GM12878 (cell line): Measurements from ENCODE around the gene FAM171A1.

Source experiments
- BCLAF1 ChIP-seq: fragments of 450-650 bp; IDR thresholded peaks from 2 replicates; pipeline ENCODE4 v1.6.1; 2017; ENCODE audit warnings: antibody characterized with exemption, mild to moderate bottlenecking, moderate library complexity
- CTCF ChIP-seq, 3 experiments: IDR thresholded peaks in 2 of 3; conservative IDR thresholded peaks in 1 of 3; 2 replicates each; pipeline ENCODE4 v1.5.1; 2011; ENCODE audit warnings: low read depth in 3 of 3, low read length in 3 of 3, mild to moderate bottlenecking in 3 of 3, control low read depth in 2 of 3, moderate library complexity in 2 of 3, inconsistent platforms in 1 of 3, mixed read lengths in 1 of 3; ENCODE audit not compliant: control insufficient read depth in 2 of 3, insufficient read depth in 1 of 3; ENCODE audit errors: extremely low read depth in 1 of 3
- EP300 ChIP-seq, 2 experiments: fragments of 150-350 bp in 1 of 2; IDR thresholded peaks; 2 replicates each; pipeline ENCODE4 v1.6.1; 2011 to 2012; ENCODE audit warnings: low read depth in 2 of 2, low read length in 2 of 2, borderline replicate concordance in 1 of 2, improper control_type of control experiment in 1 of 2, inconsistent platforms in 1 of 2; ENCODE audit not compliant: control insufficient read depth in 1 of 2
- MYC ChIP-seq: IDR thresholded peaks from 2 replicates; pipeline ENCODE4 v1.6.1; 2011; ENCODE audit warnings: mild to moderate bottlenecking, low read length, moderate library complexity, inconsistent platforms; ENCODE audit not compliant: insufficient read depth, insufficient replicate concordance, insufficient read length, severe bottlenecking
- NFIC ChIP-seq: IDR thresholded peaks from 2 replicates; pipeline ENCODE4 v1.6.1; 2012; ENCODE audit warnings: low read depth, mild to moderate bottlenecking, inconsistent platforms, low read length, moderate library complexity
- PML ChIP-seq: IDR thresholded peaks from 2 replicates; pipeline ENCODE4 v1.6.1; 2012; ENCODE audit warnings: low read length, inconsistent platforms
- POLR2A ChIP-seq: IDR thresholded peaks from 2 replicates; pipeline ENCODE4 v1.6.1; 2011; ENCODE audit warnings: low read depth, mild to moderate bottlenecking, low read length
- TAF1 ChIP-seq: IDR thresholded peaks from 2 replicates; pipeline ENCODE4 v1.6.1; 2011; ENCODE audit warnings: mild to moderate bottlenecking, low read depth, low read length, borderline replicate concordance
- TF ChIP-seq, protein P1 (sequence below): IDR thresholded peaks from 2 replicates; pipeline ENCODE4 v1.6.1; 2011; ENCODE audit warnings: low read depth, mild to moderate bottlenecking, low read length, moderate library complexity, borderline replicate concordance; ENCODE audit errors: extremely low read depth

GRCh38 chr10:15211464-15211979, 159.6 kb downstream of the FAM171A1 start:
- no peak for TF ChIP-seq BCLAF1
- TF ChIP-seq, protein P1, sequence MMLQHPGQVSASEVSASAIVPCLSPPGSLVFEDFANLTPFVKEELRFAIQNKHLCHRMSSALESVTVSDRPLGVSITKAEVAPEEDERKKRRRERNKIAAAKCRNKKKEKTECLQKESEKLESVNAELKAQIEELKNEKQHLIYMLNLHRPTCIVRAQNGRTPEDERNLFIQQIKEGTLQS: no peak
- TF ChIP-seq NFIC: no peak
- TF ChIP-seq POLR2A: no peak
- no peak for TF ChIP-seq EP300 (IDR thresholded peaks at IDR 0.05; ENCODE audit: borderline replicate concordance in 1 of 2, control insufficient read depth in 1 of 2, low read depth in 2 of 2, low read length in 2 of 2)
- TF ChIP-seq PML: no peak
- no peak for TF ChIP-seq MYC
- no peak for TF ChIP-seq TAF1
- TF ChIP-seq CTCF (IDR thresholded peaks at IDR 0.05 in 2 of 3, conservative IDR thresholded peaks at IDR 0.05 in 1 of 3; ENCODE audit: control insufficient read depth in 2 of 3, extremely low read depth in 1 of 3, insufficient read depth in 1 of 3, low read depth in 3 of 3, low read length in 3 of 3): no peak
